DMS79 treated with DMSO at 0.1 percent for 48 hours (cell line): ENCODE results near the gene KCNJ10.
A peak's percentile ranks its signal among the peaks of the same experiment; 100 is the strongest.

Source experiments
- DNase-seq: peaks from one replicate; lab custom pipeline; 2025; lab: John Stamatoyannopoulos, UW

The KCNJ10 gene

DNA sequence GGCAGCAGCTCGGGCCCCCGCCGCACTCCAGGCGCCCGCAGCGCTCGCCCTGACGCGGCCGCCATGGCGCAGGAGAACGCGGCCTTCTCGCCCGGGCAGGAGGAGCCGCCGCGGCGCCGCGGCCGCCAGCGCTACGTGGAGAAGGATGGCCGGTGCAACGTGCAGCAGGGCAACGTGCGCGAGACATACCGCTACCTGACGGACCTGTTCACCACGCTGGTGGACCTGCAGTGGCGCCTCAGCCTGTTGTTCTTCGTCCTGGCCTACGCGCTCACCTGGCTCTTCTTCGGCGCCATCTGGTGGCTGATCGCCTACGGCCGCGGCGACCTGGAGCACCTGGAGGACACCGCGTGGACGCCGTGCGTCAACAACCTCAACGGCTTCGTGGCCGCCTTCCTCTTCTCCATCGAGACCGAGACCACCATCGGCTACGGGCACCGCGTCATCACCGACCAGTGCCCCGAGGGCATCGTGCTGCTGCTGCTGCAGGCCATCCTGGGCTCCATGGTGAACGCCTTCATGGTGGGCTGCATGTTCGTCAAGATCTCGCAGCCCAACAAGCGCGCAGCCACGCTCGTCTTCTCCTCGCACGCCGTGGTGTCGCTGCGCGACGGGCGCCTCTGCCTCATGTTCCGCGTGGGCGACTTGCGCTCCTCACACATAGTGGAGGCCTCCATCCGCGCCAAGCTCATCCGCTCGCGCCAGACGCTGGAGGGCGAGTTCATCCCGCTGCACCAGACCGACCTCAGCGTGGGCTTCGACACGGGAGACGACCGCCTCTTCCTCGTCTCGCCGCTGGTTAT is 14.2 kb upstream of the KCNJ10 start:
- DNase-seq, result peak; percentile 74

DNA sequence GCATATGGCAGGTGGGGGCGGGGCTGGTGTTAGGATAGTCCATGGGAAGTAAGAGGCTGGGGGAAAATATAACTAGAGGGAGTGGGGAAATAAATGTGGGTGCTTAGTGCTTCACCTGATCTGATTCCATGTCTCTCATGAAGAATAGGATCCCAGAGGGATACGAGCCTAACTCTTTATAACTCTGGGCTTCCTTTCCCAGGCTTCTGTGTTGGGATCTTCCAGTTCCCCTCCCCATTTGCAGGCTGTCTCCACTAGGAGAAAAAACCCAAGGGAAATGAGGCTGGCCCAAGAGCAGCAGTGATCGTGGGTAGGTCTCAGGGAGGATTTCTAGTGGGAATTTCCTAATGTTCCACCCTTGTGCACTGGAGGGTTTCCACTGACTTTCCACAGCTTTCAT is 13.0 kb upstream of the KCNJ10 start:
- DNase-seq, result no peak

DNA sequence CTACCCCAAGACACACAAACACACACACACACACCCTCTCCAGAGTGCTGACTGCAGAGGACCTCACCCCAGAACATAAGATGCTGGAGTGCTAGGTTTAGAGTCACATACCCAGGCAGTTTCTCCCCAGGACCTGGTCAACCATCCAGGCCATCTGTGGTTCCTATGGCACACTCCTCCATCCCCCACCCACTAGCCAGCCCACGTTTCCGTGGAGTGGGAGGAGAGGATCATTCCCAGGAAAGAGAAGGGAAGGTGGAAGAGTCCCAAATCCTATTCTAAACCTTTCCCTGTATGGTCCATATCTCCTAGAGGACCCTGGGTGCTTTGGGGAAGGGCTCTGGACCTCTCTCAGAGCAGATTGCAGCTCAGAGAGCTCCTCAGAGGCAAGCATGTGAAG is 12.5 kb upstream of the KCNJ10 start:
- no peak for DNase-seq

GRCh38 chr1:160081261-160081936 is 11.4 kb upstream of the KCNJ10 start, which contains the start of gene KCNJ9:
Gene KCNJ9 (plus strand): TSS chr1:160081538. CDS start chr1:160084031, 2,493 bp downstream.
- peak; percentile 29 for DNase-seq

- DNase-seq, result no peak
Observed at GRCh38 chr1:160080381-160081100, 10.6 kb upstream of the KCNJ10 start.

DNA sequence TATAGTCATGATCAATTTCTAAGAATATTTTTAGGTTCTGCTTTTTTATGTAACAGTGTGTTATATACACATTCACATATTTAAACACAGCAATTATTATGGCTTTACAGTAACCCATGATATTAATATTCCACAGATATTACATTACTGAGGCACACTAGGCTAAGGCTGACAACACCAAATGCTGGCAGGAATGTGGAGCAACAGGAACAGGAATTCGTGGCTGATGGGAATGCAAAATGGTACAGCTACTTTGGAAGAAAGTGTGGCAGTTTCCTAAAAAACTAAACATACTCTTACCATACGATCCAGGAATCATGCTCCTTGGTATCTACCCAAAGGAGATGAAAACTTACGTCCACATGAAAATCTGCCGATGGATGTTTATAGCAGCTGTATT is 9.5 kb upstream of the KCNJ10 start:
- DNase-seq, result no peak

GRCh38 chr1:160078512-160079195 is 8.7 kb upstream of the KCNJ10 start:
- DNase-seq, result no peak

- no peak for DNase-seq
Observed at GRCh38 chr1:160077486-160077885, 7.5 kb upstream of the KCNJ10 start.

DNA sequence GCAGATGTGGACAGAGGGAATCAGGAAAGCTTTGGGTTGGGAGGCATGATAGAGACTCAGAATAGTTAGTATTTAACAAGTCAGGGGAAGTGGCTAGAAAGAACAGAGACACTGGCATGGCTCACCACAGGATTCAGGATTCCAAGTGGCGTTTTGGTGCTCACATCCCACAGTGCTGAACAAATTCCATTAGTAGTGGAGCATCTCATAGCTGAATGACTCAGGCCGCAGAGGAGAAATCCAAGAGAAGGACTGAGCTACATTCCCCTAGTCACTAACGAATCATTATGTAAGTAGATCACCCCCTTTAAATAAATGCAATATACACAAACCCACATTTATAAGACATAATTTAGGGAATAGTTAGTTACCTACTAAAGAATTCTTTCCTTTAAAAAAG is 6.3 kb upstream of the KCNJ10 start:
- DNase-seq, result no peak

GRCh38 chr1:160075836-160076235 is 5.9 kb upstream of the KCNJ10 start:
- no peak for DNase-seq

GRCh38 chr1:160074865-160075264 is 4.9 kb upstream of the KCNJ10 start:
- no peak for DNase-seq

DNA sequence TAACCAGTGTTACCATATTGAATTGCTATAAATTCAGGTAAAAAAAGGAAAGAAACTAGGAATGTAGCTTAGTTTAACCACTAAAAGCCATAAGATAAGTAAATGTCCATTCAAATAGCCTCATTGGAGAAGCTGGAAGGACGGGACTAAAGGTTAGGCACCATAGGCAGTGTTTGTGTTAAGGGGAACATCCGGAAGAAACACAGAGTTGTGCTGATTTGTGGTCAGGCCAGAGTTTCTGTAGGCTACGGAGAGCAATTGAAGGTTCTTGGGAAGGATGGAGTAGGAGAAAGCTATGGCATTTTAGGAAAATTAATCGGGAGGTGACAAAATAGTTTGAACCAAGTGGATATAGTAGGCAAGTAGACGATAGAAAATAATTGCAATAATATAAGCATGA is 1.3 kb upstream of the KCNJ10 start:
- no peak for DNase-seq

DNA sequence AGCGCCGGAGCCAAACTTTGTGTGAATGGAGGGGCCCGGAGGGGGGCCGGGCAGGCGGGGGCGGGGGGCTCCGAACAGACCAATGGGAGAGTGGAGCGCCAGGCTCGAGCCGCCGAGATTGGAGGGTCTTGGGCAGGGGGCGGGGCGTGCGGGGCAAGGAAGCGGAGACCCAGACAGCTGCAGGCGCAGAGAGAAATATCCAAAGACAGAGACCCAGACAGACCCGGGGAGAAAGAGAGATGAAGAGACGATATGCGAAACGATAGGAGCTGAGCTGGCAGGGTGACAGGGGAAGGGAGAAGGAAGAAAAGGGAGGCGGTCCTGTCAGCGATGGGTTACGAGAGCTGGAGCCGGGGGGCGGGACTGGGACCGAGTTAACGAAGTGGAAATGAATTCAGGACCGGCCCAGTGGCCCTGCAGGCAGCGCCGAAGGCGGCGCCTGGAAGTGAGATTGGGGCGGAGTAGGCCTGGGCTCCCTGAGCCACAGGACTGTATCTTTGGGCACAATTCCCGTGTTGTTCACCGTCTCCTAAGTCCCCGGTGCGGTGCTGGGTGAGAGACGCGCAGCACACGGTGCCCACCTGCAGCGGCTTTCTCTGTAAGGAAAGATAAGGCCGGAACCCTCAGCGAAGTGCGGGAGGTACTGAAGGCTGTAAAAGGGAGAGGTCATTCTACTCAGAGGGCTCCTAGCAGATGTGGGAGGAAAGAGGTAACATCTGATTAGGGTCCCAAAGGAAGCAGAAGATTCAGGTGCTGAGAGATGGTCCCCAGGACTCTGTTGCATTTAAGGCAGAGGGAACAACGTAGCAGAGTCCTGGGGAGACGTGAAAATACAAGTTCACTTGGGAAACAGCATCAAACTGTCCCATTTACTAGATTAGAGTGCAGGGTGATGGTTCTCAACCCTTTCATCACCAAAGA is 543 bp upstream of the KCNJ10 start:
- DNase-seq, result peak; percentile 59

- DNase-seq, result no peak
Observed at GRCh38 chr1:160068225-160068624, 1.7 kb downstream of the KCNJ10 start.

DNA sequence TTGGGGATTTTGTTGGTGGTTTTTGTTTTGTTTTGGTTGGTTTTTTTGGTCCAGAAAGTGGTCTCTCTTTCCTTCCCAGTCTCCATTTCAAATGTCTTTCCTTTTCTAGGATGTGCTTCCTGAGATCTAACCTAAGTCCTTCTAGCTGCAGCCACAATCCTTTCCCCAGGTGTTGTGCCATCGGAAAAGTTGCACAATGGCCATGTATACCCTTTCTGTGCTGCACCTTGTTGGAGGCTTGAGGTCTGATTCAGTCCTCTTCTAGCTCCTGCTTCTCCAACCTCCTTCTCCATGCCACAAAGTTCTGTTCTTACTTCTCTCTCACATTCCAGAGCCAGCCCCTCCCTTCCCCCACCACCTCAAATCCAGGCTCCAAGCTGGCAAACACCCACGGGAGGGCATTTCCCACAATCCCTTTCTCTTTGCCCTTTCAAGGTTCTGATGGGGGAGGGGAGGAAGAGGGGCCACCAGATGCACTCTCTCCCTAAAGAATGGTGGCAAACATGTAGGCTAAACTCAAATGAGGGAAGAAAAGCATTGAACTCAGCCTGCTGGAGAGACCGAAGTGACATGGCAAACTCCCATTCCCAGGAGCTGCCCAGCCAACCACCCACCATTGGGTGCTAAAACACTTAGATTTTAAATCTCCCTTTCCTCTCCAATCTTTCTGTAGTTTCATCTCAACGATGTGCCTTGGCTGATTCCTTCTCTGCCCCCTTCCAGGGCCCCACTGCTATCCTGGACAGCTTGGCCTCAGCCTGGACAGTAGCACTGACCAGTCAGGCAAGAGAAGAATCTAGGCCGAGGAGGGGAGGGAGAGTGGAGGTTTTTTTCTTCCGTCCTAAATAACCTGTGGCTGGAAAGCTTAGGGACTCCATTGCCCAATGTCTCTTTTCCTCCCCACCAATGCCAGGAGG is 2.9 kb downstream of the KCNJ10 start:
- no peak for DNase-seq

DNA sequence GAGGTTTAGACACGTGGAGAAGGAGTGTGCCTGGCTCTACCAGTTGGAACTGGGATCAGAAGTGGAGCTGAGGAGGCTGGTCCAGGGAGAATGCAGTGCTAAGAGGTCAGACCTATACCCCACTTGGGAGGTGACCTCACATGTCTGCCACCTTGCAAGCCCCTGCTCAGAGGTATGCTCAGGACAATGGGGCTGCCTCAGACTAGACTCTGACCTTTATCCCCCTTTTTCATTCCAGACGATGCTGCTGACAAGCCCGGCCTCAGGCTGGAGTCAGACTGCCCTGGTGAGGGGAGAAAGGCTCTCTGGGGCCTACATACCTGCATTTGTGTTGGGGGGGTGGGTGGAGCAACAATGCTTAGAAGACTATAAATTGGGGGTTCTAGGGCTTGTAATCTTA is 5.2 kb downstream of the KCNJ10 start:
- no peak for DNase-seq

DNA sequence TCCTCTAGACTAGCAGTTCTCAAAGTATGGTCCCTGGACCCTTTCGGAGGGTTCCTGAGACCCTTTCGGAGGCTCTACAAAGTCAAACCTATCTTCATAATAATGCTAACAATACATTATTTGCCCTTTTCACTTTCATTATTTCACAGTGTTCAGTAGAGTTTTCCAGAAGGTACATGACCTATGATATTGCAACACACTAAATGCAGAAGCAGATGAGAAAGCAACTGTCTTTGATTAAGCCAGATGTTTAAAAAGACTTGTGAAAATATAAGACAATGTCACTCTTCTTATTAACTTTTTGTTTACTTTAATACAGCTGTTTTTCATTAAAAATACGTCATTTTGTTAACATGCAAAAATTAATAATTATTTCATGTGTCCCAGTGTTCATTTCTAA is 5.8 kb downstream of the KCNJ10 start:
- no peak for DNase-seq

GRCh38 chr1:160063176-160063575 is 6.8 kb downstream of the KCNJ10 start:
- no peak for DNase-seq

DNA sequence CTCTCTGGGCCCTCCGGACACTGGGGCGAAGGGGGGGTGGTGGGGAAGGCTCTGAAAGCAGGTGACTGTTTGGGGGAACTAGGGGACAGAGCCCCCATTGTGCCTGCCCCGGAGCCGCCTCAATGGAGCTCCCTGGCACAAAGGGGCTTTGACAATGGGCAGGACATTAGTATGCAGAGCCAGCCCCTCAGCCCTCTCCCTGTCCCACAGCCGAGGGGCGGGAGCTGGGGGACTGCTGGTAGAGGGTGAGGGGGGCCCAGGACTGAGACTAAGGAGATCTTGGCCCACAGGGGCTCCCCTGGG is 7.8 kb downstream of the KCNJ10 start:
- DNase-seq, result no peak
